ENCODE measurements around the gene PLEKHG4. TPM values are rescaled to one million over a fixed set of nuclear protein-coding genes. Genes with fewer than 3 reads are reported as not detected.

The PLEKHG4 gene
- total RNA-seq, 3 donors from 2014 or later = 30.0 to 41.6 (median 37.0) TPM

Other genes with a start within 250 kb of the PLEKHG4 start
- 10 to 100 TPM; 17.4 to 19.5 (median 18.6) TPM for gene PHAF1, start 169.6 kb upstream of the PLEKHG4 start, total RNA-seq
- 1 to 10 TPM; 1.3 to 1.9 (median 1.3) TPM for gene B3GNT9, start 128.5 kb upstream of the PLEKHG4 start, total RNA-seq
- gene TRADD, start 119.6 kb upstream of the PLEKHG4 start, total RNA-seq = 10 to 100 TPM; 16.0 to 20.3 (median 17.4) TPM
- 1 to 10 TPM; 4.8 to 8.9 (median 6.1) TPM for gene FBXL8, start 119.6 kb upstream of the PLEKHG4 start, total RNA-seq
- gene HSF4, start 114.8 kb upstream of the PLEKHG4 start, total RNA-seq = 1 to 10 TPM; 2.8 to 6.1 (median 4.0) TPM
- 1 to 10 TPM in 2 of 3 donors, under 1 TPM in 1; 0.99 to 3.7 (median 1.4) TPM for gene NOL3, start 109.0 kb upstream of the PLEKHG4 start, total RNA-seq
- gene MATCAP1, start 95.6 kb upstream of the PLEKHG4 start, total RNA-seq = 10 to 100 TPM; 10.1 to 15.5 (median 14.7) TPM
- gene EXOC3L1, start 89.4 kb upstream of the PLEKHG4 start, total RNA-seq = not detected
- gene E2F4, start 87.4 kb upstream of the PLEKHG4 start, total RNA-seq = 100 to 1,000 TPM; 195 to 201 (median 198) TPM
- gene ELMO3, start 80.4 kb upstream of the PLEKHG4 start, total RNA-seq = 1 to 10 TPM; 5.1 to 5.9 (median 5.3) TPM
- 100 to 1,000 TPM; 109 to 130 (median 124) TPM for gene TMEM208, start 52.4 kb upstream of the PLEKHG4 start, total RNA-seq
- gene FHOD1, start 32.1 kb upstream of the PLEKHG4 start, total RNA-seq = 10 to 100 TPM; 64.0 to 86.6 (median 70.3) TPM
- 1 to 10 TPM; 3.2 to 4.0 (median 3.6) TPM for gene SLC9A5, start 30.6 kb upstream of the PLEKHG4 start, total RNA-seq
- under 1 TPM in 2 of 3 donors, not detected in 1; 0.16 to 0.66 TPM for gene KCTD19, start 47.2 kb downstream of the PLEKHG4 start, total RNA-seq
- not detected for gene LRRC36, start 47.3 kb downstream of the PLEKHG4 start, total RNA-seq
- under 1 TPM in 1 of 3 donors, not detected in 2; 0.20 TPM for gene TPPP3, start 114.0 kb downstream of the PLEKHG4 start, total RNA-seq
- under 1 TPM; 0.61 to 0.99 (median 0.79) TPM for gene ZDHHC1, start 136.9 kb downstream of the PLEKHG4 start, total RNA-seq
- gene HSD11B2, start 151.6 kb downstream of the PLEKHG4 start, total RNA-seq = 1 to 10 TPM; 3.9 to 6.1 (median 5.2) TPM
- gene ATP6V0D1, start 201.6 kb downstream of the PLEKHG4 start, total RNA-seq = 10 to 100 TPM; 36.0 to 49.1 (median 44.5) TPM
- gene AGRP, start 204.0 kb downstream of the PLEKHG4 start, total RNA-seq = not detected
- gene RIPOR1, start 249.3 kb downstream of the PLEKHG4 start, total RNA-seq = 10 to 100 TPM; 17.9 to 26.2 (median 18.0) TPM

Measured in activated T-cell treated with anti-CD3 and anti-CD28 coated beads, Interleukin-2, amount 50 U/mL, for 4 hours (primary cell).